ENCODE measurements around the gene FRMPD1. TPM values are rescaled to one million over a fixed set of nuclear protein-coding genes. Genes with fewer than 3 reads are reported as not detected.

The FRMPD1 gene
- total and polyA plus RNA-seq, 2 of the 4 experiments (the other 2 are of a cell fraction) = not detected

DNA sequence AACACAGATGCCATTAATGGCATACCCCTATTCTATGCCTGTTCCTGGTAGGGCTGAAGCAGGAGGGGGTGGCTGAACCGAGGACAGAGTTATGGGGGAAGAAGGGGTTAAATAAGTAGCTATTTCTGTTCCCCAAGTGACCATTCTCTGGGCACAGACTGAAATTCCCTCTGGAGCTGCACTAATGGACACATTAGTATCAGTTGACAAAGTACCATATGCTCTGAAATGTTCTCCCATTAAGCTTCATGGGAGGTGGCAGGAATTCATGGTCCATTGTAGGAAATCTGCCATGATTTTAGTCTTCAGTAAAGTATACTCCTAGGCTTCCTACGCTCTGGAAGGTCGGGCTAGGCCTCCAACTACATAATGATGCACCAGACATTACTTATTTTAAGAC is 10.5 kb upstream of the FRMPD1 start:
- dilution Hi-C loops (cut with HindIII; ENCODE audit: low sequenced_read_pairs, unreplicated experiment) (no loop called here), in situ Hi-C loops (cut with MboI; ENCODE audit: low sequenced_read_pairs) (no loop called here), intact Hi-C loops (cut with micrococcal nuclease) (no loop called here)
- Histone ChIP-seq H4K20me1 (ENCODE audit: insufficient read depth, low read length) (no peaks in the 10 kb centered on the region), H2BK120ac (ENCODE audit: low read depth, low read length) (no peak overlapping the region), H2BK5ac (ENCODE audit: low read depth, low read length, poor library complexity, severe bottlenecking) (no peak overlapping the region), H3K4me2 (ENCODE audit: low read depth, low read length) (no peak overlapping the region), H2BK15ac (ENCODE audit: low read depth, low read length) (no peak overlapping the region), H3K27me3 (ENCODE audit: control insufficient read depth, insufficient read depth, low read length) (peaks cover 27% of the 10 kb centered on the region), H3K14ac (replicated peaks; ENCODE audit: low read depth, low read length) (no peak overlapping the region), H2BK20ac (ENCODE audit: low read depth, low read length) (no peak overlapping the region), H3K27ac (ENCODE audit: insufficient read depth, low read length) (no peak overlapping the region), H2AK5ac (ENCODE audit: low read depth, low read length) (no peak overlapping the region), H3K18ac (ENCODE audit: low read depth, low read length) (no peak overlapping the region), H2AFZ (replicated peaks; ENCODE audit: low read length, poor library complexity) (no peak overlapping the region), H3K4me1 (ENCODE audit: control insufficient read depth, insufficient read depth, low read length) (no peaks in the 10 kb centered on the region), H3K4ac (ENCODE audit: low read depth, low read length) (no peak overlapping the region), H3K79me1 (ENCODE audit: low read depth in 1 of 2, low read length in 2 of 2) (no peaks in the 10 kb centered on the region), H3K9me3 (ENCODE audit: control insufficient read depth, insufficient read depth, low read length) (no peaks in the 10 kb centered on the region), H3K23ac (ENCODE audit: low read depth, low read length) (no peak overlapping the region), H3K56ac (ENCODE audit: extremely low read depth, insufficient read depth, low read length) (no peak overlapping the region), H3K9ac (ENCODE audit: low read depth, low read length) (no peak overlapping the region), H2AK9ac (replicated peaks; ENCODE audit: low read depth, low read length, poor library complexity) (no peak overlapping the region), H4K91ac (ENCODE audit: insufficient read depth, low read depth, low read length) (no peak overlapping the region), H4K8ac (ENCODE audit: low read depth in 2 of 2, low read length in 2 of 2) (no peak overlapping the region), H3K36me3 (ENCODE audit: control insufficient read depth, insufficient read depth, low read length) (no peaks in the 10 kb centered on the region), H4K5ac (ENCODE audit: low read depth, low read length) (no peak overlapping the region), H3K9me1 (ENCODE audit: insufficient read depth, low read length) (no peaks in the 10 kb centered on the region), H3K4me3 (ENCODE audit: insufficient read depth, low read depth, low read length) (no peak overlapping the region)
- CTCF ChIA-PET = no interaction called here
- BruUV-seq (replicated peaks) = no TSS peak
- no peak for ATAC-seq (ENCODE audit: low read depth)
- WGBS, 2 experiments (ENCODE audit: extremely low coverage in 2 of 2, insufficient read length in 1 of 2) = no CpG with 5 or more reads among the region's 3 CpGs
- TF ChIP-seq MXI1 (IDR thresholded peaks at IDR 0.05; ENCODE audit: borderline replicate concordance, low read depth, low read length) = no peak
- no peak for TF ChIP-seq CEBPB (IDR thresholded peaks at IDR 0.05; ENCODE audit: low read depth, low read length)
- TF ChIP-seq MAZ (IDR thresholded peaks at IDR 0.05; ENCODE audit: borderline replicate concordance, low read depth, low read length) = no peak
- TF ChIP-seq MAFK (IDR thresholded peaks at IDR 0.05; ENCODE audit: low read depth, low read length) = no peak
- TF ChIP-seq BHLHE40 (IDR thresholded peaks at IDR 0.05; ENCODE audit: low read depth, low read length) = no peak
- TF ChIP-seq, protein P1, sequence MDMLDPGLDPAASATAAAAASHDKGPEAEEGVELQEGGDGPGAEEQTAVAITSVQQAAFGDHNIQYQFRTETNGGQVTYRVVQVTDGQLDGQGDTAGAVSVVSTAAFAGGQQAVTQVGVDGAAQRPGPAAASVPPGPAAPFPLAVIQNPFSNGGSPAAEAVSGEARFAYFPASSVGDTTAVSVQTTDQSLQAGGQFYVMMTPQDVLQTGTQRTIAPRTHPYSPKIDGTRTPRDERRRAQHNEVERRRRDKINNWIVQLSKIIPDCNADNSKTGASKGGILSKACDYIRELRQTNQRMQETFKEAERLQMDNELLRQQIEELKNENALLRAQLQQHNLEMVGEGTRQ (IDR thresholded peaks at IDR 0.05; ENCODE audit: low read depth, low read length) = no peak
- no peak for TF ChIP-seq RAD21 (IDR thresholded peaks at IDR 0.05; ENCODE audit: low read length)
- TF ChIP-seq, protein P2, sequence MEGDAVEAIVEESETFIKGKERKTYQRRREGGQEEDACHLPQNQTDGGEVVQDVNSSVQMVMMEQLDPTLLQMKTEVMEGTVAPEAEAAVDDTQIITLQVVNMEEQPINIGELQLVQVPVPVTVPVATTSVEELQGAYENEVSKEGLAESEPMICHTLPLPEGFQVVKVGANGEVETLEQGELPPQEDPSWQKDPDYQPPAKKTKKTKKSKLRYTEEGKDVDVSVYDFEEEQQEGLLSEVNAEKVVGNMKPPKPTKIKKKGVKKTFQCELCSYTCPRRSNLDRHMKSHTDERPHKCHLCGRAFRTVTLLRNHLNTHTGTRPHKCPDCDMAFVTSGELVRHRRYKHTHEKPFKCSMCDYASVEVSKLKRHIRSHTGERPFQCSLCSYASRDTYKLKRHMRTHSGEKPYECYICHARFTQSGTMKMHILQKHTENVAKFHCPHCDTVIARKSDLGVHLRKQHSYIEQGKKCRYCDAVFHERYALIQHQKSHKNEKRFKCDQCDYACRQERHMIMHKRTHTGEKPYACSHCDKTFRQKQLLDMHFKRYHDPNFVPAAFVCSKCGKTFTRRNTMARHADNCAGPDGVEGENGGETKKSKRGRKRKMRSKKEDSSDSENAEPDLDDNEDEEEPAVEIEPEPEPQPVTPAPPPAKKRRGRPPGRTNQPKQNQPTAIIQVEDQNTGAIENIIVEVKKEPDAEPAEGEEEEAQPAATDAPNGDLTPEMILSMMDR (conservative IDR thresholded peaks at IDR 0.05; ENCODE audit: low read depth, low read length) = no peak
- TF ChIP-seq, protein P3, sequence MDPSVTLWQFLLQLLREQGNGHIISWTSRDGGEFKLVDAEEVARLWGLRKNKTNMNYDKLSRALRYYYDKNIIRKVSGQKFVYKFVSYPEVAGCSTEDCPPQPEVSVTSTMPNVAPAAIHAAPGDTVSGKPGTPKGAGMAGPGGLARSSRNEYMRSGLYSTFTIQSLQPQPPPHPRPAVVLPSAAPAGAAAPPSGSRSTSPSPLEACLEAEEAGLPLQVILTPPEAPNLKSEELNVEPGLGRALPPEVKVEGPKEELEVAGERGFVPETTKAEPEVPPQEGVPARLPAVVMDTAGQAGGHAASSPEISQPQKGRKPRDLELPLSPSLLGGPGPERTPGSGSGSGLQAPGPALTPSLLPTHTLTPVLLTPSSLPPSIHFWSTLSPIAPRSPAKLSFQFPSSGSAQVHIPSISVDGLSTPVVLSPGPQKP (IDR thresholded peaks at IDR 0.05; ENCODE audit: borderline replicate concordance, low read depth, low read length) = no peak
- TF ChIP-seq POLR2A (IDR thresholded peaks at IDR 0.05; ENCODE audit: low read depth, low read length) = no peak
- TF ChIP-seq FOS (IDR thresholded peaks at IDR 0.05; ENCODE audit: low read depth, low read length) = no peak
- TF ChIP-seq NFE2L2 (IDR thresholded peaks at IDR 0.05; ENCODE audit: low read depth, low read length) = no peak
- no peak for TF ChIP-seq RFX5 (IDR thresholded peaks at IDR 0.05; ENCODE audit: low read depth, low read length)
- TF ChIP-seq RCOR1 (IDR thresholded peaks at IDR 0.05; ENCODE audit: insufficient replicate concordance, low read length) = no peak
- no peak for TF ChIP-seq SMC3 (IDR thresholded peaks at IDR 0.05; ENCODE audit: low read depth, low read length)
- TF ChIP-seq CHD1 (IDR thresholded peaks at IDR 0.05; ENCODE audit: low read depth, low read length) = no peak
- POLR2A ChIA-PET (ENCODE audit: unreplicated experiment) = no interaction called here
- DNase-seq = no peak

All from IMR-90 (cell line).